ENCODE data around the gene ZNF217.

- TF ChIP-seq CTCF (IDR thresholded peaks at IDR 0.05; ENCODE audit: insufficient read depth, low read length) (no peak), POLR2AphosphoS5 (IDR thresholded peaks at IDR 0.05; ENCODE audit: low read depth) (no peak), REST (IDR thresholded peaks at IDR 0.05; ENCODE audit: insufficient replicate concordance, low read depth) (no peak), SPI1 (IDR thresholded peaks at IDR 0.05; ENCODE audit: borderline replicate concordance, low read depth) (no peak)
Measured at GRCh38 chr20:53626584-53626983, 32.9 kb upstream of the ZNF217 start.
